Endothelial cell of umbilical vein (primary cell): ENCODE measurements around the gene MYH14.

Experiments used
- CTCF ChIP-seq, 2 donors: IDR thresholded peaks; 1 replicate in 1 of 2; 2 replicates in 1 of 2; pipeline ENCODE4 v1.5.1; 2011; ENCODE audit warnings: low read length in 2 of 2, mild to moderate bottlenecking in 2 of 2, moderate library complexity in 2 of 2, control low read depth in 1 of 2, inconsistent platforms in 1 of 2, low read depth in 1 of 2; ENCODE audit not compliant: insufficient read depth in 1 of 2; ENCODE audit errors: extremely low read depth in 1 of 2
- EZH2 ChIP-seq: IDR thresholded peaks from 2 replicates; pipeline ENCODE4 v1.6.1; 2012; ENCODE audit warnings: borderline replicate concordance, low read depth, mild to moderate bottlenecking, moderate library complexity, low read length, inconsistent platforms; ENCODE audit not compliant: severe bottlenecking
- JUN ChIP-seq: IDR thresholded peaks from 2 replicates; pipeline ENCODE4 v1.6.1; 2011; ENCODE audit warnings: borderline replicate concordance, low read depth; ENCODE audit not compliant: insufficient read length, insufficient read depth
- MAX ChIP-seq: IDR thresholded peaks from 2 replicates; pipeline ENCODE4 v1.6.1; 2011; ENCODE audit not compliant: insufficient read depth, insufficient read length
- MYC ChIP-seq: IDR thresholded peaks from one replicate; pipeline ENCODE4 v1.6.1; 2011; ENCODE audit warnings: mild to moderate bottlenecking, low read depth, low read length
- POLR2A ChIP-seq: IDR thresholded peaks from 2 replicates; pipeline ENCODE4 v1.6.1; 2012; ENCODE audit warnings: low read depth, mild to moderate bottlenecking, control low read depth, low read length
- POLR2AphosphoS5 ChIP-seq: IDR thresholded peaks from 2 replicates; pipeline ENCODE4 v1.6.1; 2012; ENCODE audit warnings: low read depth, mild to moderate bottlenecking, control low read depth, low read length, moderate library complexity; ENCODE audit not compliant: insufficient read depth

- TF ChIP-seq CTCF (IDR thresholded peaks at IDR 0.05; ENCODE audit: extremely low read depth in 1 of 2, insufficient read depth in 1 of 2, low read depth in 1 of 2, low read length in 2 of 2) (no peak), EZH2 (no peak), POLR2A (no peak), JUN (no peak), MAX (no peak), MYC (no peak), POLR2AphosphoS5 (no peak)
Measured at GRCh38 chr19:50242581-50242980, 39.2 kb downstream of the MYH14 start.
